LHCN-M2 (cell line): ENCODE measurements around the gene RPS15. TPM values are rescaled to one million over a fixed set of nuclear protein-coding genes. Genes with fewer than 3 reads are reported as not detected.

ENCODE experiments used
- DNase-seq: peaks from one replicate; pipeline ENCODE4 v3.0.0-alpha.2; 2012; ENCODE audit warnings: low read depth
- polyA plus RNA-seq: library from polyadenylated mRNA; unstranded; fragments of >200 nt; gene quantifications from one replicate; pipeline ENCODE4 v1.2.1, GENCODE V29; 2012; ENCODE audit warnings: missing spikeins
- total RNA-seq: library from RNA; depleted of rRNA; stranded (reverse); fragments of >200 nt; gene quantifications from 2 replicates; pipeline ENCODE4 v1.2.3, GENCODE V29; 2014; rRNA removed

RPS15 gene
- total RNA-seq, result 2,358 and 3,266 TPM in 2 replicates
- 2,588 TPM for polyA plus RNA-seq

DNA sequence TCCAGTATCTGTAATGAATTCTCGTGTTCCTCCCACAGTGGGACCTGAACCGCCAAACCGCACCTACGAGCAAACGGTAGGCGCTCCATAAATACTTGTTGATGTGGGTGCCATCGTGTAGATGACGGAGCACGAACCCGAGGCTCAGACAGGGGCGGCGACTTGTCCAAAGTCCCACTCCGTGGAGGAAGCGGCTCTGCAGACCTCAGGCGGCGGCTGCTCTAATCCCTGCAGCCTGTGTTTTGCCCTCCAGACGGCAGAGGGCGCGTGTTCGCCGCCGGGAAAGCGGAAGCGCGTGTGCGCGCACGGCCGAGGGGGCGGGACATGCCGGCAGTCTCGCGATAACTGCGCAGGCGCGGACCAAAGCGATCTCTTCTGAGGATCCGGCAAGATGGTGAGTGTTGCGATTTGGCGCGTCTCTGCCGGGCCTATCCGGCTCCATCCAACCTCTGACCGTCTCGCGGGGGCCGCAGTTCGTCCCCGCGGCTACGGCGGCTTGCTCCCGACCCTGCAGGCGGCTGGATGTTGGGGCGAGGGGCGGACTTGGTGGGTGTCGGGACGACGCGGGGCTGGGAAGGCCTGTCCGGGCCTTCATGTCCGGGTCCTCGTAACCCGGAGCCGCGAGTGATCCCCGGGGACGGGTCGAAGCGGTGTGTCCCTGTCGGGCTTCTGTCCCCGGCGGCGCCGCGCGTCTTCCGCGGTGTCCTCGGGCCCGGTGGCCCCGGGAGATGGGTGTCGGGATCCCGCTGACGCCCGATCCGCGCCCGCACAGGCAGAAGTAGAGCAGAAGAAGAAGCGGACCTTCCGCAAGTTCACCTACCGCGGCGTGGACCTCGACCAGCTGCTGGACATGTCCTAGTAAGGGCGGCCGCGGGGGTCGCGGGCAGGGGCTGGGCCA is at the start of gene RPS15:
RPS15 (plus strand) TSS at position 362 of the 898 bp plus-strand sequence; CDS start at position 392, 30 bp downstream.
- DNase-seq, result peak; percentile 90

DNA sequence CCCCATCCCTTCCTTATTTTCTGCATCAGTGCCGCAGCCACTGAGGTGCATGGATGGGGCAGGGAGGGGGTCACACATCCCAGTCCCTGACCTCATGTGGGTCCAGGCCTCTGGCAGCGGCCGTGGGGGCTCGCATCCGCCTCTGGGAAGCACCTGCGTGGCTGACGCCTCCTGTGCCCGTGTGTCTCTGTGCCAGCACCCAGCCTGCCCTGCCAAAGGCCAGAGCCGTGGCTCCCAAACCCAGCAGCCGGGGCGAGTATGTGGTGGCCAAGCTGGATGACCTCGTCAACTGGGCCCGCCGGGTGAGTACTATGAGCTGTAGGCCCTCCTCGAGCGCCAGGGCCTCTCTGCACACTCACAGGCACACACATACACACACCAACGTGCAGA is 49.6 kb upstream of the RPS15 start:
- DNase-seq, result no peak

DNA sequence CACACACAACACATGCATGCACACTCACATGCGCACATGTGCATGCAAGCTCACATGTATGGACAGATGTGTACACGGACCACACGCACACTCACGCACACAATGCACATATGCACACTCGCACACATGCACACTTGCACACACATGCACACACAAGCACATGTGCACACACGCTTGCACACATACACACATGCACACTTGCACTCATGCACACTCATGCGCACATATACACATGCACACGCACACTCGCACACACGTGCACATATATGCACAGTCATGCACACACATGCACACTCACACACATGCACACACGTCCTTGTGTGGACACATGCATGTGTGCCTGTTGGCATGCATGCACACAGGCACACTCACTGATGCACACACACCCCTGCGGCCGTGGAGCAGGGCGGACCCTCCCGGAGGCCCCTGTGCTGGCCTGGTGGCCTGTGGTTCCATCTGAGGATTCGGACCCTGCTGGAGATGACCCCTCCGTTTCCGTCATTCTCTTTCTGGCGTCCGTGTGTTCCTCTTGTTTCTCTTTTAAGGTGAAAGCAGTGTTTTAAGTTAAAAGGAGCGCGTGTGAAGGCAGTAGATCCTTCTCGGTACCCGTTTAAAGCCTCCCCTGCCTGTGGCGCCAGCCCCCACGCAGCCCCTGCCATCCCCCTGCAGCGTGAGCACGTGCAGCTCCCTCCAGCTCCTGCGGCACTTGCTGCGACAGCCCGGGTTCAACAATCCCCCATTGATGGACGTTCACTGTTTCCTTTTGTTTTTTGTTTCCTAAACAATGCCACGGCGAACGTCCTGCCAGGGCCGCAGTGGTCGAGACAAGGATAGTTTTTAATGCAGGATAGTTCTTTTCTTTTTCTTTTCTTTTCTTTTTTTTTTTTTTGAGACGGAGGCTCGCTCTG is 48.9 kb upstream of the RPS15 start:
- no peak for DNase-seq

DNA sequence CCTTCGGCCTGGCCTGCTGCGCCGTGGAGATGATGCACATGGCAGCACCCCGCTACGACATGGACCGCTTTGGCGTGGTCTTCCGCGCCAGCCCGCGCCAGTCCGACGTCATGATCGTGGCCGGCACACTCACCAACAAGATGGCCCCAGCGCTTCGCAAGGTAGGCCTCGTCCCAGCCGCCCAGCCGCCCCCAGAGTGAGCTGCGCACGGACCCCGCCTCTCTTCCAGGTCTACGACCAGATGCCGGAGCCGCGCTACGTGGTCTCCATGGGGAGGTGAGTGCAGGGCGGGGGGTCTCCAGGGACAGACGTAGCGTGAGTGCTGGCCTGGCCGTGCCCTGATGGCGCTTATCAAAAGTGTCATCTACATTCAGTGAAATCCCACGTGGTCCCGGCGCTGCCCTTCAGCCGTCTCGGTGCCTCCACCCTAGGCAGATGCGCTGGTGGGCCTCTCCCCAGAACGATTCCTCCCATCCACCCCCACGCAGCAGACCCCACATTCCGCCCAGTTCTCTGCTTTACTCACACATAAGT is 47.2 kb upstream of the RPS15 start:
- no peak for DNase-seq

DNA sequence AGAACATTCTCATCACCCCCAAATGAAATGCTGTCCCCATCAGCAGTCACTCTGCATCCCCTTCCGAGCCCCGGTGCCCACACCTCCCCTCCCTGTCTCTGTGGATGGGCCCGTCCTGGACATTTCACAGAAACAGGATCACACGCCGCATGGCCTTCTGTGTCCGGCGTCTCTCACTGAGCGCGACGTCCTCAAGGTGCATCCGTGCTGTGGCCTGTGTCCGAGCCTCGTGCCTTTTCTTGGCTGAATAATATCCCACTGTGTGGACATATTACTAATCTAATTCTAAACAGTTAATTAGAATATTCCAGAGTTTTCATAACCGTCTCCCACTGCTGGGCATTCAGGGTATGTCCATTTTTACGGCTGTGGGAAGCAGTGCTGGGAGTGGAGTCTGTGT is 45.8 kb upstream of the RPS15 start:
- no peak for DNase-seq

DNA sequence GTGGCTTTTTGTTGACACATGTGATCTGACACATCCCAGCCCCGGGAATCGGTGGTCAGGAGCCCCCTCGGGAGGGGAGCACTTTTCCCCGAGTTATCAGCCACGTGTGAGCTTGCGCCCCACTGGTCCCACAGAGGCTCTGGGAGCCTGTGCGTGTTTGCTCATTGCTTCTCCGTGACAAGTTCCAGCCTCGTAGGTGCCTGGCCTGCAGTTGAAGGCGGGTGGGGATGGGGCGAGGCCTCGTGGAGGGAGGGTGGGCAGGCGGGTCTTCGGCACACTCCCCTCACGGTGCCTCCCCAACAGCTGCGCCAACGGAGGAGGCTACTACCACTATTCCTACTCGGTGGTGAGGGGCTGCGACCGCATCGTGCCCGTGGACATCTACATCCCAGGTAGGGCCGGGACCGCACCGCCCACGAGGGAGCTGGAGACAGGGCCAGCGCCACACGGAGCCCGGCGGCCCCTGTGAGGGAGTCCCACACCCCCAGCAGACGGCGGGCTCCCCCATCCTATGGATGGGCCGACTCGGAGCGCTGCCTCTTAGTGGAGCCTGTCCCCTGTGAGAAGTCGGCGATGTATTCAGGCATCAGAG is 45.2 kb upstream of the RPS15 start:
- no peak for DNase-seq

DNA sequence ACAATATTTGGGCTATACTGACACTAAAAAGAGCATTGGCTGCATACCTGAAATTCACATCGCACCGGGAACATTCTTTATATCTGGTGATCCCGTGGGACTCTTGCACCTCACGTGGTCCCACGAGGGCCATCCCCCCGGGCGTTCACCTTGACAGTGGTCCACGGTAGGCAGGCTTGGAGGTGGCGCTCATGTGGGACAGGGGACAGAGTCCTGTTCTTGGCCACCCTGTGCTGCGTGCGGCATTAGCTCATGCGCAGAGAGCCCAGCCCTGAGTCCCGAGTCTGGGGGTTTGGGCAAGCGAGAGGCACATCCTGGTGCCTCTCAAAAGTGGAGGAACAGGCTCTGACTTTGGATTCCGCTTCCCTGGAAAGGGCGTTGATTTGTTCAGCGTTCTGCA is 44.4 kb upstream of the RPS15 start:
- no peak for DNase-seq

DNA sequence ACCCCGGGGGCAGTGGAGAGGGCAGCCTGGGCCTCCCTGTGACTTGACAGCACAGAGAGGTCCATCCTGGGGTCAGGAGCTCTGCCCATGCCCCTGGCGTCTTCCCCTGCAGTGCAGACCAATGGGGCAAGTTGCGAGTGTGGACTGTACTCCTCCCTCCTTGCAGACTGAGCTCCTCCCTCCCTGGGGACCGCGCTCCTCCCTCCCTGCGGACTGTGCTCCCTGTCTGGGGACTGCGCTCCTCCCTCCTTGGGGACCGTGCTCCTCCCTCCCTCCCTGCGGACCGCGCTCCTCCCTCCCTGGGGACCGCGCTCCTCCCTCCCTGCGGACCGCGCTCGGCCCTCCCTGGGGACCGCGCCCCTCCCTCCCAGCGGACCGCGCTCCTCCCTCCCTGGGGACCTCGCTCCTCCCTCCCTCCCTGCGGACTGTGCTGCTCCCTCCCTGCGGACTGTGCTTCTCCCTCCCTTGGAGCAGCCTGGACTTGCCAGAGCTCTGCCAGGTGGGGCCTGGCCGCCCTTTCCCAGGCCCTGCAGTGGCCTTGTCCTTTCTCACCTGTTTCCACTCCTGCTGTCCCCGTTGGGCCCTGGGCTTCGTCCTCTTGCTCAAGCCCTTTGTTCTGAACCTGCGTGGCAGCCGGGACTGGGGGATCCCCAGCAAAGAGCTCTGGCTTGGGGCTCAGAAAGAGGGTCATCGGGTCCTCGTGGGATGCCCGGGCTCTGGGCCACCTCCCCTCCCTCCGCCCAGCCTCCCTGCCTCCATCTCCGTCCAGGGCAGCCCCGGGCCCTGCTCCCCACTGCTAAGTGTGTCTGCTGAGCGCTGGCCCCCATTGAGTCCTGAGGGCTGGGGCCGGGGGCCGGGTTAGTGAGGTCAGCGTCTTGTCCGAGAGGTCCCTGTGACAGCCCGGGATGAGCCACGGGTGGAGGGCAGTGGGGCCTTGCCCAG is 43.7 kb upstream of the RPS15 start:
- no peak for DNase-seq

DNA sequence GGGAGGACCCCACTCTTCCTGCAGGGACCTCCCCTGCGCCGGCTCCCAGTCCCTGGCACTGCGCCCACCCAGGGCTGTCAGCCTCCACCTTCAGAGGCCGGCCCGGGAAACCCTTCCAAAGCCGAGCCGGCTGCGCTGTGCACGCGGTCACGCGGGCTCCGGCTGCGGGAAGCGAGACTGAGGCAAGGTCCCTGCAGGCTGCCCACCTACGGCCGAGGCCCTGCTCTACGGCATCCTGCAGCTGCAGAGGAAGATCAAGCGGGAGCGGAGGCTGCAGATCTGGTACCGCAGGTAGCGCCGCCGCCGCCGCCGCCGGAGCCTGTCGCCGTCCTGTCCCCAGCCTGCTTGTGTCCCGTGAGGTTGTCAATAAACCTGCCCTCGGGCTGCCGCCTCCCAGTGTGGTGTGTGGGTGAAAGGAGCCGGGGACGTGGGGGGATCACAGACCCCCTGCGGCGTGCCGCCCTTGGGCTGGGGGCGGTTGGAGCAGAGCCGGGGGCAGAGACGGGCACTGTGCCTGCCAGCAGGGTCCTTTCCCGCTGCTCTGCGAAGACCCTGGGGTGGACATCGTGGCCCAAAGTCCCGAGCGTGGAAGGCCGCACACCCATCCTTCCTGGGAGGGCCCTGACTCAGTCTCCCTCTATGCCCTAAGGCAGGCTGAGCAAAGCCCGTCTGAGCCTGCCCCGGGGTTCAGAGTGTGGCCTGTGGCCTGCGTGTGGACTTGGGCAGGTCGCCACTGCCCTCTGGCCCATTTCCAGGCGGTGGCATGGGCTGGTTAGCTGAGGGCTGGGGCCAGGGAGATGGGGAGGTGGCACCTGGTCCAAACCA is 42.8 kb upstream of the RPS15 start:
- no peak for DNase-seq

DNA sequence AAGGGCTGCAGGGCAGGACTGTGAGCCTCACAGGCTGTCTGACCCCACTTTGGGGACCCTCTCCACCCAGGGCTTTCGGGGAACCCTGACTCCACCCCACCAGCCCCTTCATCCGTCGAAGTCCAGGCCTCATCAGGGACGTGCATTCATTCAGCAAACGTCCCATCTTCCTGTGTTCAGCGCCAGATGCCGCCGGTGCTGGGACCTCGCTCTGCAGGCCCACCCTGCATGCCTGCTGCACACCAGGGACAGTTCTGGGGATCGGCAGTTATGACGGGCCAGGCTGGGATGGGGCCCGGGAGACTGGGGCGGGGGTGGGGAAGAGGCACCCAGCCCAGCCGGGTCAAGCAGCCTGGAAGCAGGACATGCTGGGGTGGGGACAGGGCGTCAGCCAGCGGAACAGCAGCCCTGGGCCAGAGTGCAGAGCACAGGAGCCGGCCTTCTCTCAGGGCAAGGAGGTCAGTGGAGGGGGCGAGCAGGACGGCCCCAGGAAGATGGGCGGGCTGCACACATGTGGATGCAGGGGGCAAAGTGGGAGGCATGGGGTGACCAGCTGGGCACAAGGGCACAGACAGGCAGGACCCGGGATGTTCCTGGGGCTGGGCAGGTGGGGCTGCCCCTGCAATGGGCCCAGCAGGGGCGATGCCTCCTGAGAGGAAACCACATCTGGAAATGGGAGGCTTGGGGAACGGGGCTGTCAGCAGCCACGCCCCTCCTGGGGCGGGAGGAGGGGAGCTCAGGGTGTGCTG is 42.0 kb upstream of the RPS15 start:
- DNase-seq, result no peak

DNA sequence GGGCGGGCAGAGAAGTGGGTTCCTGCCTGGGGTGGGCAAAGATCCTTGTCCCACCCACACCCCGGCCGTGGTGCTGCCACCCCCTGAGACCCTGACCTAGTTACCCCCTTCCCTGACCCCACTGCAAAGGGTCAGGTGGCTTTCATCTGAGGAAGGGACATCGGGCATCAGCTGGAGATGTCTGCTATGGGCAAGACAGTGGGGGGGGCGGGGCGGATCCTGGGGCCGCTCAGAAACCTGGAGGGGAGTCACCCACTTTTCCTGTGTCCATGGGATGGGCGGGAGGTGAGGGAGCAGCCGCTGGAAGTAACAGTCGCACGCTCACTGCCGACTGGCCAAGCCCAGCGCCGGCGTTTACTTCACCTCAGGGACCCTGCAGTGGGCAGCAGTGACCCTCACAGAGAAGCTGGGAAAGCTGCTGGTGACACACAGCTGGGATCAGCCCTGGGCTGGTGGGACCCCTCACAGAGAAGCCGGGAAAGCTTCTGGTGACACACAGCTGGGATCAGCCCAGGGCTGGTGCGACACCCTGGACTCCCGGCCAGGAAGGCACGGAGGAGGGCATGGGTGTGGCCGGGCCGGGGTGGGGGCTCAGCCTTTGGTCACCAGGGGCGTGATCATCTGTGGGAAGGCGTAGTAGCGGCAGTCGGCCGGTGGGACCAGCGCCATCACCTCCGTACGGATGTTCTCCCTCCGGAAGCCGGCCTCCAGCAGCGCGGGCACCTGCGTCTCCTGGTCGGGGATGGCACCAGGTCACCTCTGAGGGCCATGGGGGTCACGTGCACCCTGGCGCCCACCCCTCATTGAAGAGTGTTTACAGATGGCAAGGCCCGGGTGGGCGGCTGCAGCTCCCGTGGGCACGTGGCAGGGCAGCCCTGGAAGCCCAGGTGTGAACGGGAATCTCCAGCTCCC is 41.2 kb upstream of the RPS15 start:
- no peak for DNase-seq

DNA sequence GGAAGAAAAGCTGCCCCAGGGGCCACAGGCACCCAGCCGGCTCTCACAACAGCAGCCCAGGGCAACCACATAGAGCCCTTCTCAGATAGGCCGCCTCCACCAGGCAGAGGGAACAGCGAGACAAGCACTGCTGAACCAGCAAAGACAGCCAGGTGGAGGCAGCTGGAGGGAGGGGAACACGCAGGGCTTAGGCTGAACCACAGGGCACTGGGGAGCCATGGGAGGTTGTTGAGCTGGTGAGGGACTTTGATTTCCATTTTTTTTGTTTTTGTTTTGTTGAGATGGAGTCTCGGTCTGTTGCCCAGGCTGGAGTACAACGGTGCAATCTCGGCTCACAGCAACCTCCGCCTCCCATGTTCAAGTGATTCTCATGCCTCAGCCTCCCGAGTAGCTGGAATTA is 40.4 kb upstream of the RPS15 start:
- DNase-seq, result no peak

DNA sequence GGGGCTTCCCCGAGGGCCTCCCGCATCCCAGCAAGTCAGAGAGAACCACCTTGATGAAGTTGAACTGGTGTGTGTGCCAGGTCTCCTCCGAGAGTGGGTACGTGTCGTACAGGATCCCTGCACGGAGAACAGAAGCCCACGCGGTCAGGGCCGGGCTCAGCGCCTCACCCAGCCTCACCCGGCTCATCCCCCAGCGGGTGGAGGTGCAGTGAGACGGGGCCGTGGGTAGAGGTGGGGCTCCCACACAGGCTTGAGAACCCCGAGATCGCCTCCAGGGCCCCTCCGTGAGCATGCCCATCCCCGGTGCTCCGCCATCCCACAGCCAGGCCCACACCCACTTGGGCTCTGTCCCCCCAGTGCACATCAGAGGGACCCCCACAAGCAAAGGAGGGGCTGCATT is 39.1 kb upstream of the RPS15 start:
- DNase-seq, result no peak

DNA sequence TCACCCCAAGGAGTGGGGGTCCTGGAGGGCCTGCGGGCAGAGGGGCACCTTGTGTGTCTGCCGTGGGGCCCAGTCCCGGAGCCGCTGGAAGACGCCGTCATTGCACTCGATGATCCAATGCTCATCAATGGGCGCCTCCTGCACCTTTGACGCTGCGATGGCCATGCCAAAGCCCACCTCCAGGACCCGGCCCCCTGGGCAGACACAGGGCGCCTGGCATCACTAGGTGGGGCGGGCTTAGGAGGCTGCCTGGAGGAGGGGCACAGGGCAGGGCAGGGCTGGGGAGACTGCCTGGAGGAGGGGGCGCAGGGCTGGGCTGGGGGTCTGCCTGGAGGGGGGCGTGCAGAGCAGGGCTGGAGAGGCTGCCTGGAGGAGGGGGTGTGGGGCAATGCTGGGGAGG is 38.5 kb upstream of the RPS15 start:
- DNase-seq, result no peak

DNA sequence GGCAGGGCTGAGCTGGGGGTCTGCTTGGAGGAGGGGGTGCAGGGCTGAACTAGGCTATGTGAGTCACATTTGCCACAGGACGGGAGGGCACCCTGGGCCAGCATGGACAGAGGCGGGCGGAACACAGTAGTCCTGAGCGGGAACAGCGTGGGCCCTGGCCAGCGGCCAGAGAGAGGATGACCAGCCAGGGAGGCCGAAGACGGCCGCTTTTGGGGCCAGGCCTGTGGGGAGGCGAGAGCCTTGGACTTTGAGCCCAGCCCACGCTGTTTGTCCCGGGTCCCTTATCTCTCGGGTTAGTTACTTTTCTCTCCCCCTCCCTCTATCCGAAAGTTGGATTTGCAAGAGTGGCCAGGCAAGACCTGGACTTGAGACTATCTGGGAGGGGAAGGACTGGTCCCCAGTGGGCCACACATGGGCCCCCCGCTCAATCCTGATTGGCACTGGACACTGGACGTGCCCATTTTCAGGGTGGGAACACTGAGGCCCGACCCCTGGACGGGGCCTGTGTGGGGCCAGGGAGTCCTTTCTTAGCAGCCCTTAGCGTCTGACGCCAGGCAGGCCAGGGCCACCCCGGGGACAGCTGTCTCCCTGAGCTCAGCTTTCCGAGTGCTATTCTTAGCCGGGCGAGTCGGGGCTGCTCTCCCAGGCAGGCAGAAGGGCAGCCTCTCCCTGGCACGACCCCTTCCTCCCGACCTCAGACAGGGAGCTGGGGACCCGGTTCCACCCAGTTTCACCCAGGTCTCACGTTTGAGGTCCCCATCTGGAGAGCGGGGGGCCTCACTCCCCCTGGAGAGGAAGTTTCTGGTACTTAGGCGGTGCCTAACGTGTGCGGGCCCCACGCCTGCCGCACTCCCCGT is 37.7 kb upstream of the RPS15 start:
- DNase-seq, result peak; percentile 60

DNA sequence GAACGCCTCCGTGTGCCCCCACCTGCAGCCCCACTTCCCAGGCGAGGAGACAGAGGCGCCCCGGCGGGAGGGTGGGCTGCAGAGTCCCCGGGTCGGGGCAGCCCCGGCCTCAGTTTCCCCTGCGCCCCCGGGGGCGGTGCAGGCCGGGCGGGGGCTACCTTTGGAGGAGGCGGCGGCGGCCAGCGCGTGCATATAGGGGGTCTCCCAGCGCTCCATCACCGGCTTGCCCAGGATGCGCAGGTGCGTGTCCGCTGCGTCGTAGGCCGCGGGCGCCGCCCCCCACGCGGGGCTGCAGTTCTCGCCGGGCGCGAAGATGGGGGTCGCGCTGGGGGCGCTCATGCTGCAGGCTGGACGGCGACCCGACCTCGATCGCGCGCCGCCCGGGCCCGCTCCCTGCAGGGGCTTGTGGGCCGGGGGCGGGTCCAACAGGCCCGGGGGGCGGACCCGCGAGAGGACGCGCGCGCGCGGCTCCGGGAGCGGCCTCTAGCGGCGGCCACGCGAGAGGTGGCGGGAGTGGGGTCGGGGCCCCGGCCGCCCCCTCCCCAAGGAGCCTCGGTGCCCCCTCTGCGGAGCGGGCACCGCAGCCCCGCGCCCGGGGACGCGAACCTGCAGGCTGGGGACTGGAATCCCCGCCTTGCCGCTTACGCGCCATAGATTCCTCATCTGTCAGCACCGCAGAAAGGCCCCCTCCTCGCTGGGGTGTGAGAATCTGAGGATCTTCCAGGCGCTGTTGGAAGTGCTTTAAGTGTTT is 36.9 kb upstream of the RPS15 start, which contains the start of gene GAMT:
GAMT (minus strand) TSS at position 405 of the 751 bp plus-strand sequence; CDS start at position 339, 66 bp downstream.
- peak; percentile 36 for DNase-seq
